GM21515 (cell line): ENCODE results near the gene GSTP1.
"Not testable (repeated sequence)": the region's sequence is repeated elsewhere in the genome, so short reads cannot be mapped to it uniquely, and the experiment has no call there.

Experiments used
- ATAC-seq: cut with Tn5 transposase; IDR thresholded peaks from one replicate; pipeline ENCODE4 v1.9.1; 2021; ENCODE audit not compliant: unreplicated experiment

The GSTP1 gene

DNA sequence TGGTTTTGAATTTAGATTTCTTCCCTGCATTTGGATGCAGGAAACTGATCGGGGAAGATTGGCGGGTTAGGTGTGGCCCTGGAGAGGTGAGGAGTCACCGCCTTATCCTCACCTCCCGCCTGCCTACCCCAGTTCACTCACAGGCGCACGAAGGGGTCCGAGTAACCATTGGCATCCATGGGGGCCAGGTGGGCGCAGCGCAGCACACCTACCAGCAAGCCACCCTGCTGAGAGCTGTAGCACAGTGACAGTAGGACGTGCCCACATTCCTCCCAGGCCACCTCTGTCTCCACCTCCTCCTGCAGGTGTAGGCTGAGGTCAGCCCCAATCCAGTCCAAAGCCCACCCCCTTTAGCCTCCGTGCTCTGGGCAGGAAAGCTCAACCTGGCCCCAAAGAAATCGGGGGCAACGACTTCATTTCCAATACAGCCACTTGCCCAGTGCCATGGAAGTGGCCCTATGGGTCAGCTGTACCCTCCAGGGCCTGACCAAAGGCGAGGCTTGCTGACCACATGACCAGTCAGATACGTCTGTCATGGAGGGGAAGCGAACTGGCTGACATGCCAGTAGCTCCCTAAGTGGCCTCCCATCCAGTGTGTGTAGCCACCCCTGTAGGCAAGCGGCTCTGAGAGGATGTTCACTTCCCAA lies 29.8 kb downstream of the GSTP1 start:
- ATAC-seq = no peak

GRCh38 chr11:67613960-67614715 lies 30.5 kb downstream of the GSTP1 start:
- ATAC-seq = peak; percentile 56

- no peak for ATAC-seq
Measured at GRCh38 chr11:67614730-67615714, 31.4 kb downstream of the GSTP1 start.

DNA sequence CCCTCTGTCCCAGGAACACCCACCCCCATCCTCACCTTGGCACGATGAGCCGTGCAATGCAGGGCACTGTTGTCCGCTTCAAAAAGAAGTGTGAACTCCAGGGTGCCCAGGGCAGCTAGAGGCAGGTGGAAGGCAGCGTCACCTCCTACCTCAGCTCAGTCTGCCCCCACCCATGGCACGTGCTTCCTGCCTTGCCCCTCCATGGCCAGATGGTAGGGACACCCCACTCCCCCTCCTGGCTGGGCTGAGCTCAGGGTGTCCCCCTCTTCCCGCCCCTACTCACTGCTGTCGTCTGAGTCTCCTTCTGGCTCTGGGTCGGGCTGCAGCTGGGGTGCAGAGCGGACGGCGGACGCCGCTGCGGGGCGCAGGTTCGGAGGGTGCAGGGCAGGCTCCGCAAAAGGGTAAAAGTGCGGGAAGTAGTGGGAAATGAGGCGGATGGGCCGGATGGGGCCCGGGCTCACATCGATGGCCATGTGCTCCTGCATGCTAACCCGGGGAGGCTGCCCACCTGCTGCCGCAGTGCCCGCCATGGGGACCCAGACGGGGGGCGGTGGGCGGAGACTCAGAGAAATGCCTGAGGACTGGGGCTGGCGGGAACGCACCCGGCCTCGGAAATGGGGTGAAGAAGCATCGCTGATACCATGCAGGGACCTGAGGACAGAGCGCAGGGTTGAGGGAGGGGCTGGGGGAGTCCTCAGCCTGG lies 32.3 kb downstream of the GSTP1 start:
- ATAC-seq = no peak

DNA sequence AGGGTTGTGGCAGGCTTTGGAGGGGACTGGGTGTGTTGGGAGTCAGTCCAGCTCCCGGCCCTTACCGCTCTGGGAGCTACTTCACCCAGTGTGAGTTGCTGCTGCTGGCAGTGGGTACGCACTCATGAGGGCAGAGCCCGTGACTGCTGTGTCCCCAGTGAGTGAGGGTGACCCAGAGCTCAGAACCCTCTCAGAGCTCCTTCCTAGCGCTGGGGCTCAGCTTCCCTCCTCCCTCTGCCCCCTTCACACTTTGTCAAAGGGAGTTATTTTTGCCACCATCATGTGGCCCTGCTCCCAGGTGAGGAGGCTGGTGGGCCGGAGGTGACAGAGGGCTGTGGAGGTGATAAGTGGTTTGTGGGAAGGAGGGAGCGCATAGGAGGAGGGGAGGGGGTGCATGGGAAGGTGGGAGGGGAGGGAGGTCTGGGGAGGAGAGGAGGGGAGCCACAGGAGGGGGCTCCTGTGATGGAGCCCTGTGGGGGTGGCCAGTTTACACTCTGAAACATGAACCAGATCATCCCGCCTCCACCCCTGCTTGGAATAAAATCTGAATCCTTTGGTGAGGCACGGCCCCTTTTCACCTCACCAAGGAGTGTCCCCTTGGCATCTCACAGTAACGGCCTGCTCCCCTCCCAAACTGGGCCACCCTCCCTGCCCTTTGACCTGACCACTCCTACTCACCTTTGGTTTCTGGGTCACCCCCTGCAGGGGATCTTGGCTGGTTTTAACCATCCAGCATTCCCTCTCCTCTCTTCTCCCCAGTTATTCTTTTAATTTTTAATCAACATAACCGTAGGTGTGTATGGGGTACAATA lies 33.0 kb downstream of the GSTP1 start:
- no peak for ATAC-seq

DNA sequence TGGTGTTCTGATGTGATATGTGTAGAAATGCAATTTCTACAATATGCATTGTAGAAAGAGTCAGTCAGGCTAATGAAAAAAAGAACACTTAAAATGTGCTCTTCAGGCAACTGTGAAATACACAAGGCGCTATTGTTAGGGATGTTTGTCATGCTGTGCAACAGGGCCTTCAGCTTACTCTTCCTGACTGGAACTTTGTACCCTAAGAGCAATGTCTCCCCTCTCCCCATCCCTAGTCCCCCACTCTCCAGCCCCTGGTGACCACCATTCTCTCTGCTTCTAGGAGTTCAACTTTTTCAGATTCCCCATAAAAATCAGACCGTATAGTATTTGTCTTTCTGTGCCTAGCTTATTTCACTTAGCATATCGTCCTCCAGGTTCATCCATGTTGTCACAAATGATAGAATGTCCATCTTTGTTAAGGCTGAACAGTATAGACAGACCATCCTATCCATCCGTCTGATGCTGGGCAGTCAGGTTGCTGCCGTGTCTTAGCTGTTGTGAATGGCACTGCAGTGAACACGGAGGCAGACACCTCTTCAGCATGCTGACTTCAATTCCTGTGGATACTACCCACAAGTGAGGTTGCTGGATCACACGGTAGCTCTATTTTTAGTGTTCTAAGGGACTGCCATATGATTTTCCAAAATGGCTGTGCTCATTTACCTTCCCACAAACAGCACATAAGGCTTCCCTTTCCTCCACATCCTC lies 33.8 kb downstream of the GSTP1 start:
- ATAC-seq = no peak

- ATAC-seq = not testable (repeated sequence)
Measured at GRCh38 chr11:67618901-67619659, 35.5 kb downstream of the GSTP1 start.

GRCh38 chr11:67619683-67620618 lies 36.3 kb downstream of the GSTP1 start:
- ATAC-seq = not testable (repeated sequence)

DNA sequence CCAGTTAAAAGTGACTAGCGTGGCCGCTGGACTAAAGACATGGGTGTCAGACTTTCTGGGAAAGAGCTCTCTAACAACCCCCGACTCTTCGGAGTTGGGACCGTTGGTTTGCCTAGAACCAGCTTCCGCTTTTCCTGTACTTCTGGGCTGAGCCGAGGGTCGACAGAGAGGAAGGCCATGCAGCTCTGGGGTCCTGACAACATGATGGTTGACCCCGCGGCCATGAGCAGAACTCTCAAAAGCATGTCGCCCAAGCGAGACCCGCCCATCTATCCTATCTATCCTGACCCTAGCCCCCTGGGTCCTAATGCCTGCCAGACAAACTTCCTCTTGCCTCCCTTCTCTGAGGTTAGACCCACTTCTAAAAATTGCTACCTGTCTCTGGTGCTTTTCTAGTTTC lies 37.0 kb downstream of the GSTP1 start:
- ATAC-seq = not testable (repeated sequence)

GRCh38 chr11:67621928-67622327 lies 38.3 kb downstream of the GSTP1 start:
- ATAC-seq = not testable (repeated sequence)

GRCh38 chr11:67622905-67623304 lies 39.3 kb downstream of the GSTP1 start:
- ATAC-seq = not testable (repeated sequence)

GRCh38 chr11:67623795-67624194 lies 40.2 kb downstream of the GSTP1 start:
- ATAC-seq = not testable (repeated sequence)

DNA sequence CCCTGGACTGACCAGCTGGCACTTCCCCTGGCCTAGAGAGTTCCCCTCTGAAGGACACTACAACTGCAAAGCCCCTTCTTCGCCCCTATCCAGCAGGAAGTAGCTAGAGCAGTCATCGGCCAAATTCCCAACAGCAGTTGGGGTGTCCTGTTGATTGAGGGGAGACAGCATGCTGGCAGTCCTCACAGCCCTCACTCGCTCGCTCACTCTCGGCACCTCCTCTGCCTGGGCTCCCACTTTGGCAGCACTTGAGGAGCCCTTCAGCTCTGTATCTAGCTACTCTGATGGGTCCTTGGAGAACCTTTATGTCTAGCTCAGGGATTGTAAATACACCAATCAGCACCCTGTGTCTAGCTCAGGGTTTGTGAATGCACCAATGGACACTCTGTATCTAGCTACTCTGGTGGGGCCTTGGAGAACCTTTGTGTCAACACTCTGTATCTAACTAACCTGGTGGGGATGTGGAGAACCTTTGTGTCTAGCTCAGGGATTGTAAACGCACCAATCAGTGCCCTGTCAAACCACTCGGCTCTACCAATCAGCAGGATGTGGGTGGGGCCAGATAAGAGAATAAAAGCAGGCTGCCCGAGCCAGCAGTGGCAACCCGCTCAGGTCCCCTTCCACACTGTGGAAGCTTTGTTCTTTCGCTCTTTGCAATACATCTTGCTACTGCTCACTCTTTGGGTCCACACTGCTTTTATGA lies 42.7 kb downstream of the GSTP1 start:
- not testable (repeated sequence) for ATAC-seq

DNA sequence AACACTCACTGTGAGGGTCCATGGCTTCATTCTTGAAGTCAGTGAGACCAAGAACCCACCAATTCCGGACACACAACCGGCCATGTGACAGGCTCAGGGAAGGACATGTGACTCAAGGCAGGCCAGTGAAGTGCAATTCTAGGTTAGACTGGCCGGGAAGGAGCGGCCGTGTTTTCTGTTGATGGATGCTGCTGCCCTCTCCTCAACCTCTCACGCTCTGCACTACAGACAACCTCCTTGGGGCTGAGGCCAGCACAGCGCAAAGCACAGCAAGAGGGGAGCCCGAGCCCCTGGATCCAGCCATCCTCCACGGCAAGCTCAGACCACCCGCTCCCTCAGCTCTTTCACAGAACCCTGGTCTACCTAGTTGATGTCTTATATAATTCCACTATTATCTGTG lies 43.4 kb downstream of the GSTP1 start:
- ATAC-seq = no peak

DNA sequence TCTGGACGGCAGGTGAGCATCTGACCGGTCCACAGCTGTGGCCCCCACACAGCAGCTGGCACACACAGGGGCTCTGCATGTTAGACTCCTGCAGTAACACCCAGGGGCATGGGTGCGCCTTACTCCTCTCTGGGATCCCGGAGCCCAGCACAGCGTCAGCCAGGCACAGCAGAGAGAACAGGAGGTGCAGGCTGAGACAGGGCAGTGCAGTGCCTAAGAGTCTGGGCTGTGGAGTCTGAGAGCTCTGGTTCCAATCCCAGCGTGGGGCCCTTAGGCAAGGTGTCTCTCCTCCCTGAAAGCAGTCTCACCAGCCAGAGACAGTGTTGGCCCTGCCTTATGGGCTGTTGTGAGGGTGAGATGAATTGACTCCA lies 43.8 kb downstream of the GSTP1 start:
- no peak for ATAC-seq

DNA sequence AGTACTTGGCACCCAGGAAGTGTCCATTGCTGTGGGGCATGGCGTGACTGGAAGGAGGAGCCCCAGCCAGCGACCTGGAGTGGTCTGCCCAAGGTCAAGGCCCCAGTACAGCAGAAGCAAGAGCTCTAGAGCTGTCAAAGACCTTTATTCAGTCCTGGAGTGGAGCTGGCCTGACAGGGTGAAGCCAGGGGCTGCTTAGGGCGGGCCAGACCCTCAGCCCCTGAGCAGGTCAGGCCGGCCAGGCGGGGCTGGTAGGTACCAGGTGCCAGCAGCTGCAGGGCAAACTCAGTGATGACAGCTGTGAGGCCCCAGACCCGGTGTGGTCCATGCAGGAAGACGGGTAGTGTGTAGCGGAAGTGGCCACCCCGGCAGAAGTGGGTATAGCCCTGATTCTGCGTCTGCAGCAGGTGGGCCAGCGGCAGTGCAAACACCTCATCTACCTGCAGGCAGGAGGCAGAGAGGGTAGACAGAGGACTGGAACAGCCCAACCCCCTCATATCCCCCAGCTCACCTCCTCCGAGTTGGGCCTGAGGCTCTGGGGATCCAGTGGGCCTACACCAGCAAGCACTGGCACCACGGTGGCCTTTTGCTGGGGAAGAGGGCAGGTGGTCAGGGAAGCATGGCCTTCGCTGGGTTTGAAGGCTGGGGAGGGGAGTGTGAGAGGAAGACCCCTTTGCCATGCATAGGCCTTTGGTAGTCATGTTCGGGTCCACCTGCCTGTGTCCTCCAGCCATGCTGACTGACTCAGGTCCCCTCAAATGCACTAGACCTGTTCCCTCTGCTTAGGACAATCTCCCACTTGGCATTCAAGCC lies 44.4 kb downstream of the GSTP1 start:
- ATAC-seq = no peak
